ENCODE data around the gene KCNC1. TPM values are rescaled to one million over a fixed set of nuclear protein-coding genes. Genes with fewer than 3 reads are reported as not detected.
A peak's percentile ranks its signal among the peaks of the same experiment; 100 is the strongest.

KCNC1 gene
- under 1 TPM in 2 of 4 donors, not detected in 2; 0.06 to 0.09 TPM for total RNA-seq
- polyA plus RNA-seq, result 0.16 TPM
- long read RNA-seq, donor 1, partial matches to known transcripts, result 0 of 4 reads
- long read RNA-seq, donor 1, other reads (novel, unspliced or antisense), result 4 of 4 reads
- long read RNA-seq, donor 2, result 0 reads
- long read RNA-seq, donor 3, partial matches to known transcripts, result 0 of 2 reads
- long read RNA-seq, donor 3, other reads (novel, unspliced or antisense), result 2 of 2 reads
- long read RNA-seq, donor 4, result 0 reads

DNA sequence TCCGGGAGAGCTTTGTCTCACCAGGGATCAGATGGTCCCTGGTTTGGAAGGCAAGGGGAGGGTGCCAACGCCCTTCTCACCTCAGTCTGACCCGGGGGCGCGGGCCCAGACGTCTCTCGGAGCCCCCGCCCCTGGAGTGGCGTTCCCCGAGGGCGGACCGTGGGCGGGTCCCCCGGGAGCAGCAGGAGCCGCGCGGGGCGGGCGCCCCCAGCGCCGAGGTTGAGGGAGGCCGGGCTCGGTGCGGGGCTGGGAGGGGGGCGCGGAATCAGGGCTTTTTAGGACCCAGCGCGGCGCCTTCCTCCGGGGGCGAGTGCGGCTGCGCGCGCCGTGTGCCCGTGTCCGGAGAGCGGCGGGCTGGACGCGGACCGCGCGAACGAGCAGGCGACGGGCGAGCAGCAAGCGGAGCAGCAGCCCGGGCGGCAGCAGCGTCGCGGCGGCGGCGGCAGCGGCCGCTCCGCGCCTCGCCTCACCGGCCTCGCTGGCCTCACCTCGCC lies at the start of gene KCNC1:
Gene KCNC1 (plus strand): TSS at position 364 of the 494 bp plus-strand sequence. CDS start 1,222 bp downstream, outside the sequence.
- peak in 2 of 3 donors; percentile 31 to 67 for DNase-seq
- H3K27me3 ChIP-seq (ENCODE audit: control insufficient read depth, insufficient read depth), result no peaks in the 10 kb centered on the region
- H3K4me3 ChIP-seq (ENCODE audit: low read length), result peak within 1 kb of the TSS; percentile 53
- peak; percentile 42 to 52 for ATAC-seq
- H3K9me3 ChIP-seq (ENCODE audit: control insufficient read depth, low read length), result no peaks in the 10 kb centered on the region
- peaks cover 4% of the 10 kb centered on the region for H3K4me1 ChIP-seq (ENCODE audit: control insufficient read depth, insufficient read depth, low read length)
- H3K27ac ChIP-seq (ENCODE audit: low read length), result no peak within 1 kb of the TSS
- WGBS, result under 1% methylated on average over 66 of the region's 66 CpGs
- intact Hi-C loops (cut with DNase I), result loop anchor here in 1 of 4 donors (5.0 kb wide), 1 partner anchor 243 kb away; no protein-coding TSS in a partner anchor

DNA sequence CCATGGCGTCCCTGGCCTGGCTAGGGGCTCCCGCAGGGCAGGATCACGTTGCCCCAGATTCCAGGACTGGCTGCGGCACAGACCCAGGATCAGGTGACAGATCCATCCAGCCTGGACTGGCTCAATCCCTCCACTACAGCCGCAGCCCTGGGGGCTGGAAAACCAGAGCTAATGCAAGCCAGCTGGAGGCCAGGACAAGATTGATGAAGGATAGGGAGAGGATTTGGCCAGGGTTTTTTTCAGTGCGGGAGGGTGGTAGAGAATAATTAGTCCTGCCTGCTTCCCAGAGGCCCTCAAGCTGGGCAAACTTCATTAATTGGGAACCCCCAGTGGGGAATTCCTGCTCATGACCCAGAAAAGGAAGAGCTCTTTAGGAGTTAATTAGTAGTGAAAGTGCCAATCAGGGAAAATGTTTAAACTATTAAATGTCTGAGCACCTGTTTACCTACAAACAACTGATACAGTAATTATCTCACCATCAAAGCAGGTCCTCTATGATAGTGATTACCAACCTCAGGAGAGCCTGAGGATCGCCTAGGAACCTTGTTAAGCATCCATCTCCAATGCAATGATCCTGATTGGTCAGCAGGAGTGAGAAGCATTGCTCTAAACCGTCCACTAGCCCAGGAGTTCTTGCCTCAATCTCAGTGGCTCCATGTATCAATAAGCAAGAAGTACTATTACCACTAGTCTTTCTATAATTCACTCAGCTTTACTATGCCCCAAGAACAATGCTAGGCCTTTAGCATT lies 48.2 kb upstream of the KCNC1 start:
- intact Hi-C loops (cut with DNase I), result no loop called here
- WGBS, result 30% methylated on average over 8 of the region's 8 CpGs
- H3K27ac ChIP-seq (ENCODE audit: low read length), result no peak overlapping the region
- no peaks in the 10 kb centered on the region for H3K9me3 ChIP-seq (ENCODE audit: control insufficient read depth, low read length)
- no peaks in the 10 kb centered on the region for H3K4me1 ChIP-seq (ENCODE audit: control insufficient read depth, insufficient read depth, low read length)
- no peak overlapping the region for H3K4me3 ChIP-seq (ENCODE audit: low read length)
- no peak for DNase-seq
- no peaks in the 10 kb centered on the region for H3K27me3 ChIP-seq (ENCODE audit: control insufficient read depth, insufficient read depth)
- ATAC-seq, result no peak

DNA sequence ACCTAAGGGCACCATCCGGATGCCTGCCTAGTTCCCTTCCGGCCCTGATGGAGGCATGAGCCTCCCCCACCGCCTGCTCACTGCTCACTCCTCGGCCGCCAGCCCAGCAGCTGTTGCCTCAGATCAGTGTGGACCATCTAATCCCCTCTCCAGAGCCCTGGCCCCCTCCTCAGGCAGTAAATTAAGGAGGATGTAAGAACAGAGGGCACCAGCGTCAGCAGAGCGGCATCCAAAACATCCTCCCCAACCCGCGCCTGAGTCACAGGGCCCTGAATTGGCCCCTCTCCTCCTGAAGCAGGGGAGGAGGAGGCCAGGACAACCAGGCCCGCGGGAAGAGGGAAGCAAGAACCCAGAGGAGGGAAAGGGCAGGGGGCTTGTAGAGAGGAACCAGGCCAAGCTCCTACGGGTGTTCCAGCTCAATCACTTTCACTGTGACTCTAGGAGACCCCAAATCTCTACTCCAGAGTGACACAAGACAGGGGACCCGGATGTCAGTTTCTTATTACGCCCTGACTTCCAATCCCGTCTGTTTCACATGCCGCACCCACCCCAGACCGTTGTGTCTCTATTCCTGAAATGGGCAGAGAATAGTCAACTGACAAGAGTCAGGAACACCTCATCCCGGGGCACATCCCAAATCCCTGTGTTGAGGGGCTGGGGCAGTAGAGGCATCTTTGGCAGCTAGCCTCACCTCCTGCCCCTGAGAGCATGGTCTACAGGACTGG lies 46.5 kb upstream of the KCNC1 start:
- ATAC-seq, result no peak
- H3K9me3 ChIP-seq (ENCODE audit: control insufficient read depth, low read length), result no peaks in the 10 kb centered on the region
- intact Hi-C loops (cut with DNase I), result no loop called here
- no peaks in the 10 kb centered on the region for H3K4me1 ChIP-seq (ENCODE audit: control insufficient read depth, insufficient read depth, low read length)
- H3K27ac ChIP-seq (ENCODE audit: low read length), result no peak overlapping the region
- H3K4me3 ChIP-seq (ENCODE audit: low read length), result no peak overlapping the region
- no peaks in the 10 kb centered on the region for H3K27me3 ChIP-seq (ENCODE audit: control insufficient read depth, insufficient read depth)
- WGBS, result 85% methylated on average over 18 of the region's 18 CpGs
- DNase-seq, result no peak

DNA sequence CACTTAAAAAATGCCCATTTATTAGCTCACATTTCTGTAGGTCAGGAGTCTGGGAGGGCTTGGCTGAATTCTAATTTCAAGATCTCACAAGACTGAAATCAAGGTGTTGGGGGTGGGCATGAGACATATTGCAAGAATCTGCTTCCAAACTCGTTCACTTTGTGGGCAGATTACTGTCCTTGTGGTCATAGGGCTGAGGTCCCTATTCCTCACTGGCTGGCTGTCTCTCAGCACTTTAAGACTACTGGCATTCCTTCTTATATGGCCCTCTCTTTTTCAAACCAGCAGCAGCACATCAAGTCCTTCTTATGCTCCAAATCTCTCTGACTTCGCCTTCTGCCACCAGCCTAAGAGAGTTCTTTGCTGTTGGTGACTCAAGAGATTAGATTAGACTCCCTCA lies 43.0 kb upstream of the KCNC1 start:
- no peak overlapping the region for H3K27ac ChIP-seq (ENCODE audit: low read length)
- no peak overlapping the region for H3K4me3 ChIP-seq (ENCODE audit: low read length)
- no peaks in the 10 kb centered on the region for H3K4me1 ChIP-seq (ENCODE audit: control insufficient read depth, insufficient read depth, low read length)
- H3K27me3 ChIP-seq (ENCODE audit: control insufficient read depth, insufficient read depth), result no peaks in the 10 kb centered on the region
- intact Hi-C loops (cut with DNase I), result no loop called here
- no peak for ATAC-seq
- no peak for DNase-seq
- 49% methylated on average over 2 of the region's 2 CpGs for WGBS
- H3K9me3 ChIP-seq (ENCODE audit: control insufficient read depth, low read length), result no peaks in the 10 kb centered on the region

DNA sequence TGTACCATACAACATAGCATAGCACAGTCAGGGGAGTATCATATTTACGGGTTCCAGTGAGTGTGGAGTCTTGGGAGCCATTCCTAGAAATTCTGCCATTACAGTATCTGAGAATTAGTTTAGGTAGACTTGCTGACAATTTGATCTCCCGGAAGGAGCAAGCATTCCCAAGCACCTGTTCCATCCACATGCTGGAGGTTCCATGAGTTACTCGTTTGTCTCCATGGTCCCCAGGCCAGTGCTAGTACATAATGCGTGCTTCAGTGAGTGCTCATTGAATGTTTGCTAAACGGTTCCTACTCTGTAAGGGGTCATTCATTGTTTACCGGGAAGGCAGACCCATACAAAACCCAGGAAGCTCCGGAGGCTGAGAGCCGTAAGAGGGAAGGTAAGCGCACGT lies 42.6 kb upstream of the KCNC1 start:
- WGBS, result 68% methylated on average over 10 of the region's 10 CpGs
- H3K4me1 ChIP-seq (ENCODE audit: control insufficient read depth, insufficient read depth, low read length), result no peaks in the 10 kb centered on the region
- intact Hi-C loops (cut with DNase I), result no loop called here
- no peaks in the 10 kb centered on the region for H3K27me3 ChIP-seq (ENCODE audit: control insufficient read depth, insufficient read depth)
- no peak overlapping the region for H3K4me3 ChIP-seq (ENCODE audit: low read length)
- ATAC-seq (no peak), DNase-seq (no peak)
- no peaks in the 10 kb centered on the region for H3K9me3 ChIP-seq (ENCODE audit: control insufficient read depth, low read length)
- no peak overlapping the region for H3K27ac ChIP-seq (ENCODE audit: low read length)

DNA sequence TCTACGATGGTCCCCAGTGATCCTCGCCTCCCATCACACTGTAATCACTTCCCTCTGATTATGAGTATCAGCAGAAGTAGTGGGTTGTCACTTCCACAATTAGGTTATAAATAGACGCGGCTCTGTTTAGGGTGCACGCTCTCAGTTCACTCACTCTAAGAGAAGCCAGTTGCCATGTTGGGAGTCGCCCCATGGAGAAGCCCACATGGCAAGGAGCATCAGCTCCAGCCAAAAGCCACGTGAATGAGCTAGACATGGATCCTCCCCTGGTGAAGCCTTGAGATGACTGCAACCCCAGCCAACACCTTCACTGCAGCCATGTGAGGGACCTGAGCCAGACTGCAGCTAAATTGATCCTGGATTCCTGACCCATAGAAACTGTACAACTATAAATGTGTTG lies 41.6 kb upstream of the KCNC1 start:
- intact Hi-C loops (cut with DNase I), result no loop called here
- no peaks in the 10 kb centered on the region for H3K27me3 ChIP-seq (ENCODE audit: control insufficient read depth, insufficient read depth)

DNA sequence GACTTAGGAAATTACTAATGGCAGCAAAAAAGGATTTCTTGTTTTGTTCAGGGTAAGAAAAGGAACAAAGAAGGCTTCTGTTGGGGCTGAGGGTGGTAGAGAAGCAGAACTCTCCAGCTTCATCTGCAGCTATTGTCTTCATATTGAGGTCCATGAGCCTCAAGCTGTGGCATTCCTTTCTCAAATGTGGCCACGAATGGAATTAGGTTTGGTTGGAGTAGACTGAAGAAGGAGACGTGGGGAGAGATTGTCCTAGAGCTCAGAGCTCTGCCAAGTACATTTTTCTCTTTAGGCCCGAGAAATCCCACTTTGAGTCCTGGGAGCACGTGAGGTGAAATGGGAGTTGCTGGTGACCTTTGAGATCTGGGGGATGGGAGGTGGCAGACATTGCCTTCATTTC lies 41.0 kb upstream of the KCNC1 start:
- H3K27ac ChIP-seq (ENCODE audit: low read length), result no peak overlapping the region
- DNase-seq, result no peak
- intact Hi-C loops (cut with DNase I), result no loop called here
- H3K9me3 ChIP-seq (ENCODE audit: control insufficient read depth, low read length), result no peaks in the 10 kb centered on the region
- no peaks in the 10 kb centered on the region for H3K27me3 ChIP-seq (ENCODE audit: control insufficient read depth, insufficient read depth)
- H3K4me3 ChIP-seq (ENCODE audit: low read length), result no peak overlapping the region
- WGBS, result 68% methylated on average over 4 of the region's 4 CpGs
- no peak for ATAC-seq
- no peaks in the 10 kb centered on the region for H3K4me1 ChIP-seq (ENCODE audit: control insufficient read depth, insufficient read depth, low read length)

More for the DNA sequence above, 41.6 kb upstream of the KCNC1 start:
- Histone ChIP-seq H3K4me1 (ENCODE audit: control insufficient read depth, insufficient read depth, low read length) (no peaks in the 10 kb centered on the region), H3K4me3 (ENCODE audit: low read length) (no peak overlapping the region), H3K9me3 (ENCODE audit: control insufficient read depth, low read length) (no peaks in the 10 kb centered on the region), H3K27ac (ENCODE audit: low read length) (no peak overlapping the region)
- WGBS, result 54% methylated on average over 7 of the region's 7 CpGs
- no peak for DNase-seq
- ATAC-seq, result no peak

DNA sequence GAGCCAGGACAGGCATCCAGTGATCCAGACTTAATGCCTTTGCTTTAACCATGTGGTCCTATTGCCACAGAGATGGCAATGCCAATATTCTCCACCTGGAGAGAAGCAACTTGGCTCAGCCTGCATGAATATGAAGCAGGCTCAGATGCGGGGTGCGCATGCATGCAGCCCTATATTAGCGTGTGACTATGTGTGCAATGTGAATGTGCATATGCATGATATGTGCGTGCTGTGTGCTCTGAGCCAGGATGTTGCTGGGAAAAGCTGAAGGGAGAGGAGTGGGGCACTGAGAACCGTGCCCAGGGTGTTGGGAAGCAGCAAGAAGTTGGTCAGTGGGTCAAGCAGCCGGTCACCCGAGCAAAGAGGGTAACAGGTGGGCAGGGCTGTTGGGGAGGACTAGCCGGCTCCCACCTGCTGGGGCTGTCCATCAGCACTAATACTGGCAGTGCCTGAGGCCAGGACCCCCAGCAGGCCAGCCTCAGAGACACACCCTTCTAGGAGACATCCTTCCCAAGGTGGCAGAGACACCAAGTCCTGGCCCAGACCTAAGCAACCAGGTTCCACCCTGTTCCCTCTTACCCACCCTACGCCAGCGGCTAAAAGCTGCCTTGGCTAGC lies 40.0 kb upstream of the KCNC1 start:
- 80% methylated on average over 10 of the region's 10 CpGs for WGBS
- no peak for ATAC-seq
- no peaks in the 10 kb centered on the region for H3K4me1 ChIP-seq (ENCODE audit: control insufficient read depth, insufficient read depth, low read length)

DNA sequence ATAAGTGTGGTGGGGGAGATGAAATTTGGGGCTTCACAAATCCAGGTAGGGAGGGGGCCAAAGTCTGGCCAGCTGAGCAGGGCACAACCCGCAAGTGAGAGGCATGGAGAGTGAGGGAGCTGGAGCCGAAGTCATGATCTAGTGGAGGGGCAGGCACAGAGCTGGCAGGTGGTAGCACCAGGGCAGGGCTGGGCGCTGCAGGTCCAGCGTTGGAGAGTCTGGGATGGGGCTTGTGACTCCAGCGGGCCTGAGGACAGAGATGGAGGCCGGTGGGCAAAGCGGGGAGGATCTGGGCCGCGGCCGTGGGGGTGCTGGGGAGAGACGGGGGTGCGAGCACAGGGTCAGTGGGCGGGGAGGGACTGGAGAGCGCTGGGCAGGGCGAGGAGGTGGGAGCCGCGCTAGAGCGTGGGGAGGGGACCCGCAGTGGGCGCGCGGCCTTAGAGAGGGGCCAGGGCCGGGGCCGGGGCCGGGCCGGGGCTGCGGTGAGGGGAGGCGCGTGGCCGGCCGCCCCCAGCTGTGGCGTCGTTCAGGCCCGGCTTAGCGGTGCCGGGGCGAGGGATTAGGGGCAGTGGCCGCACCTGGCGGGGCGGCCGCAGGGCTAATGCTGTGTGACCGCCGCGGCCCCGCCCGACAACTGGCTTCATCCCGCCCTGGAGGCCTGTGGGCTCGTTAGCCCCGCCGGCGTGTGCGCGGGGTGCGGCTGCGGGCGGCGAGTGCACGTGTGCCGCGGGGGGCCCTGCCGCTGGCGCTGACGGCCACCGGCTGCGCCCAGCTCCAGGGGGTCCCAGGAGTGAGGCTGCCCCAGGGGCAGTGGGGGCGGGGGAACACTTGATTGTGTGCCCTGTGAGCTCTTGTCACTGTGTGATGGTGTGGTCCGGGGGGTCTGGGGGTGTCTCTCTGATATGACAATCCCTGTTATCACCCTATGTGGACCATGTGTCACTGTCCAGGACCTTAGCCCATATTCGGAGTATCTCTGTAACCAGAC lies 38.8 kb upstream of the KCNC1 start:
- Histone ChIP-seq H3K27ac (ENCODE audit: low read length) (no peak overlapping the region), H3K4me3 (ENCODE audit: low read length) (no peak overlapping the region), H3K9me3 (ENCODE audit: control insufficient read depth, low read length) (no peaks in the 10 kb centered on the region), H3K27me3 (ENCODE audit: control insufficient read depth, insufficient read depth) (no peaks in the 10 kb centered on the region), H3K4me1 (ENCODE audit: control insufficient read depth, insufficient read depth, low read length) (no peaks in the 10 kb centered on the region)
- ATAC-seq (peak; percentile 17 to 25), DNase-seq (no peak)
- intact Hi-C loops (cut with DNase I), result no loop called here
- 10% methylated on average over 68 of the region's 68 CpGs for WGBS

More for the DNA sequence above, 40.0 kb upstream of the KCNC1 start:
- no peak overlapping the region for H3K27ac ChIP-seq (ENCODE audit: low read length)
- H3K27me3 ChIP-seq (ENCODE audit: control insufficient read depth, insufficient read depth), result no peaks in the 10 kb centered on the region
- intact Hi-C loops (cut with DNase I), result no loop called here
- no peak for DNase-seq
- no peak overlapping the region for H3K4me3 ChIP-seq (ENCODE audit: low read length)
- no peaks in the 10 kb centered on the region for H3K9me3 ChIP-seq (ENCODE audit: control insufficient read depth, low read length)

DNA sequence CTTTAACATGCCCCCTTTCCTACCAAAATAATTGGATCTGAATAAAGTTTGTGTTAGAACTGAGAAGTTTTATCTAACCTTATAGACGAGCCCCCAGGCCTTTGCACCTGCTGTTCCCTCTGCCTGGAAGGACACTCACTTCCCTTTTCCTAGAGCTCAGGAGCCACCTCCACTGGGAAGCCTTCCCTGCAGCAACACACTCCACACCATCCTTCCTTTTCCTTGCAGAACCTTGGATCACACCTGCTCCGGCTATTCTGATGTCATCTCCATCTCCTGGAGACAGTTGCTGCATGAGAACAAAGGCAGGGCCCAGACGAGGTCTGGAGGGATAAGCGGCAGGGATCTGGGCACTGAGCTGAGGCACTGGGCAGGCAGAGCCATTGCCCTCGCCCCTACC lies 37.8 kb upstream of the KCNC1 start:
- no peak for DNase-seq
- intact Hi-C loops (cut with DNase I), result no loop called here
- H3K9me3 ChIP-seq (ENCODE audit: control insufficient read depth, low read length), result no peaks in the 10 kb centered on the region
- no peak for ATAC-seq
- H3K4me3 ChIP-seq (ENCODE audit: low read length), result no peak overlapping the region
- H3K27me3 ChIP-seq (ENCODE audit: control insufficient read depth, insufficient read depth), result no peaks in the 10 kb centered on the region
- WGBS, result 75% methylated on average over 5 of the region's 5 CpGs
- H3K4me1 ChIP-seq (ENCODE audit: control insufficient read depth, insufficient read depth, low read length), result no peaks in the 10 kb centered on the region
- no peak overlapping the region for H3K27ac ChIP-seq (ENCODE audit: low read length)
